ENCODE data around the gene BLOC1S4. TPM values are rescaled to one million over a fixed set of nuclear protein-coding genes. Genes with fewer than 3 reads are reported as not detected.
"Not testable (repeated sequence)": the region's sequence is repeated elsewhere in the genome, so short reads cannot be mapped to it uniquely, and the experiment has no call there.

BLOC1S4 gene, protein sequence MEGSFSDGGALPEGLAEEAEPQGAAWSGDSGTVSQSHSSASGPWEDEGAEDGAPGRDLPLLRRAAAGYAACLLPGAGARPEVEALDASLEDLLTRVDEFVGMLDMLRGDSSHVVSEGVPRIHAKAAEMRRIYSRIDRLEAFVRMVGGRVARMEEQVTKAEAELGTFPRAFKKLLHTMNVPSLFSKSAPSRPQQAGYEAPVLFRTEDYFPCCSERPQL
- 7.2 and 9.3 TPM in 2 replicates for total RNA-seq

DNA sequence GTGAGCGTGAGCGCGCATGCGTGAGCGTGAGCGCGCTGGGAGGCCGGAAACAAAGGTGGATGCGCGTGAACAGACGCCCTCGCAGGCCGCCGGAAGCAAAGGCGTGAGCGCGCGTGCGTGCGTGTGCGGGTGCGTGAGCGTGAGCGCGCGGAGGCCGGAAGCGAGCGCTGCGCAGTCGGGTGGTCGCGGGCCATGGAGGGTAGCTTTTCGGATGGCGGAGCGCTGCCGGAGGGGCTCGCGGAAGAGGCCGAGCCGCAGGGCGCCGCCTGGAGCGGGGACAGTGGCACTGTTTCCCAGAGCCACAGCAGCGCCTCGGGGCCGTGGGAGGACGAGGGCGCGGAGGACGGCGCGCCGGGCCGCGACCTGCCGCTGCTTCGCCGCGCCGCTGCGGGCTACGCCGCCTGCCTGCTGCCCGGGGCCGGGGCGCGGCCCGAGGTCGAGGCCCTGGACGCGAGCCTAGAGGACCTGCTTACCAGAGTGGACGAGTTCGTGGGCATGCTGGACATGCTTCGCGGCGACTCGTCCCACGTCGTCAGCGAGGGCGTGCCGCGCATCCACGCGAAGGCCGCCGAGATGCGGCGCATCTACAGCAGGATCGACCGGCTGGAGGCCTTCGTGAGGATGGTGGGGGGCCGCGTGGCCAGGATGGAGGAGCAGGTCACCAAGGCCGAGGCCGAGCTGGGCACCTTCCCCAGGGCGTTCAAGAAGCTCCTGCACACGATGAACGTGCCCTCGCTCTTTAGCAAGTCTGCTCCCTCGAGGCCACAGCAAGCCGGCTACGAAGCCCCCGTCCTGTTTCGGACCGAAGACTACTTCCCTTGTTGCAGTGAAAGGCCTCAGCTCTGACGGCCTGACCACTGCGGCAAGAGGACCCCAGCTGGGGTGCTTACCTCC lies at the start of gene BLOC1S4:
BLOC1S4 (plus strand) TSS at position 157 of the 894 bp plus-strand sequence; CDS start at position 193, 36 bp downstream.
- peak; percentile 92 to 96 for DNase-seq (ENCODE audit: low read depth in 2 of 2)

GRCh38 chr4:6668391-6668790 lies 47.6 kb upstream of the BLOC1S4 start:
- DNase-seq (ENCODE audit: low read depth in 2 of 2): peak in 1 of 2 donors; percentile 35

DNA sequence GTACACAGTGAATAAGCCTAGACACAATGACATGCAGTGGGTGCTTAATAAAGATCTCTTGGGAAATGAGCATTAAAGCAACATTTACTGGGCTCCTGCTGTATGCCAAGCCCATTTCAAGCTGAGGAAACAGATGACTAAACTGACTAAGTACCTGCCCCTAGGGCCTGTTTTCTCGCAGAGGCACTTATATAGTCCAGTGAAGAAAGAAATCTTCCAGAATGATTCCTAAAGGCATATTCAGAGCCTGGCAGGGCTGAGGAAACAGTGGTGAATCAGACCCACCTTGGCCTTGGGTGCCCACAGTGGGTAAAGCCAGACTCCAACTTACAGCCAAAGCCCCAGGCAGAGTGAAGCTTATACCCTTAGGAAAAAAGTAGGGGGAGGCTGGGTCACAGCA lies 44.3 kb upstream of the BLOC1S4 start:
- no peak for DNase-seq (ENCODE audit: low read depth in 2 of 2)

DNA sequence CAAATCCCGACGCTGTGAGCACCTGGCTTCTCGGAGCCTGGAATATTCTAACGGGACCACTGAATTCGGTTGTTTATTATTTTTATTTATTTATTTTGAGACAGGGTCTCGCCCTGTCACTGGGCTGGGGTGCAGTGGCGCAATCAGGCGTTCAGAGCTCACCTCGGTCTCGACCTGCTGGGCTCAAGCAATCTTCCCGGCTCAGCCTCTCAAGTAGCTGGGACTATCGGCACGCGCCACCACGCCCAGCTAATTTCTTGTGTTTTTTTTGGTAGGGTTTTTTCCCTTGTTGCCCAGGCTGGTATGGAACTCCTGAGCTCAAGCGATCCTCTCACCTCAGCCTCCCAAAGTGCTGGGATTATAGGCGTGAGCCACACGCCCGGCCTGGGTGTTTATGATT lies 43.8 kb upstream of the BLOC1S4 start:
- DNase-seq (ENCODE audit: low read depth in 2 of 2): no peak

DNA sequence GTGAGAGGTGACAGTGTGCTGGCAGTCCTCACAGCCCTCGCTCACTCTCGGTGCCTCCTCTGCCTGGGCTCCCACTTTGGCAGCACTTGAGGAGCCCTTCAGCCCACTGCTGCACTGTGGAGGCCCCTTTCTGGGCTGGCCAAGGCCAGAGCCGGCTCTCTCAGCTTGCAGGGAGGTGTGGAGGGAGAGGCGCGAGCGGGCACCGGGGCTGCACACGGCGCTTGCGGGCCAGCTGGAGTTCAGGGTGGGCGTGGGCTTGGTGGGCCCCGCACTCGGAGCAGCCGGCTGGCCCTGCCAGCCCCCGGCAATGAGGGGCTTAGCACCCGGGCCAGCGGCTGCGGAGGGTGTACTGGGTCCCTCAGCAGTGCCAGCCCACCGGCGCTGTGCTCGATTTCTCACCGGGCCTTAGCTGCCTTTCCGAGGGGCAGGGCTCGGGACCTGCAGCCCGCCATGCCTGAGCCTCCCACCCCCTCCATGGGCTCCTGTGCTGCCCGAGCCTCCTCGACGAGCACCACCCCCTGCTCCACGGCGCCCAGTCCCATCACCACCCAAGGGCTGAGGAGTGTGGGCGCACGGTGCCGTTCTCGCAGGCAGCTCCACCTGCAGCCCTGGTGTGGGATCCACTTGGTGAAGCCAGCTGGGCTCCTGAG lies 43.3 kb upstream of the BLOC1S4 start:
- not testable (repeated sequence) for DNase-seq (ENCODE audit: low read depth in 2 of 2)

DNA sequence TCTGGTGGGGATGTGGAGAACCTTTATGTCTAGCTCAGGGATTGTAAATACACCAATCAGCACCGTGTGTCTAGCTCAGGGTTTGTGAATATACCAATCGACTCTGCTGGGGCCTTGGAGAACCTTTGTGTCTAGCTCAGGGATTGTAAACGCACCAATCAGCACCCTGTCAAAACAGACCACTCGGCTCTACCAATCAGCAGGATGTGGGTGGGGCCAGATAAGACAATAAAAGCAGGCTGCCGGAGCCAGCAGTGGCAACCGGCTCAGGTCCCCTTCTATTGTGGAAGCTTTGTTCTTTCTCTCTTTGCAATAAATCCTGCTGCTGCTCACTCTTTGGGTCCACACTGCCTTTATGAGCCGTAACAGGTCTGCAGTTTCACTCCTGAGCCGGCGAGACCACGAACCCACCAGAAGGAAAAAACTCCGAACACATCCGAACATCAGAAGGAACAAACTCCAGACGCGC lies 42.7 kb upstream of the BLOC1S4 start:
- DNase-seq (ENCODE audit: low read depth in 2 of 2): peak in 1 of 2 donors; percentile 40

DNA sequence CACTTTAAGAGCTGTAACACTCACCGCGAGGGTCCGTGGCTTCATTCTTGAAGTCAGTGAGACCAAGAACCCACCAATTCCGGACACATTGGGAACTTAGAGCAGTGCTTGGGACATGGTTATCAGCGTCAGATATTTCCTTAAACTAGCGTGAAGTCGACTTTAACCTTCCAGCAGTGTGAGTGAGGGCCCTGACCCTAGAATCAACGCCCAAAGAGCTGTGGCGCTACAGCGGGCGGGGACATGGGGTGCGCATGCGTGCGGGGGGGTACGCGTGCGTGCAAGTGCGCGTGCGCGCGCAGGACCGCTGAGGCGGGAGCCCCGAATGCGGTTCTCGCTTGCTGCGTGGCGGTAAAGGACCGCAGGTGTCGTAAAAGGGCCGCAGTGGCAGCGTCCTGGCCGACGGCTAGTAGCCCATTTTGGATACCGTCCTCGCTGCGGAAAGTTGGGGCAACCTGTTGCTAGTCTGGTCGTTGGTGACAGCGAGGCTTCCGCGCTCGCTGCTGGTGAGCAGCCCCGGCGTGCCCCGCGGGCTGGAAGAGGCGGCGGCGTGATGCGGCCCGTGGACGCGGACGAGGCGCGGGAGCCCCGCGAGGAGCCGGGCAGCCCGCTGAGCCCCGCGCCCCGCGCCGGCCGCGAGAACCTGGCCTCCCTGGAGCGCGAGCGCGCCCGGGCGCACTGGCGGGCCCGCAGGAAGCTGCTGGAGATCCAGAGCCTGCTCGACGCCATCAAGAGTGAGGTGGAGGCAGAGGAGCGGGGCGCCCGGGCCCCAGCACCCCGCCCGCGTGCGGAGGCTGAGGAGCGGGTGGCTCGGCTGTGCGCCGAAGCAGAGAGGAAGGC lies 42.1 kb upstream of the BLOC1S4 start:
- DNase-seq (ENCODE audit: low read depth in 2 of 2): peak; percentile 97 to 98

- peak; percentile 54 to 70 for DNase-seq (ENCODE audit: low read depth in 2 of 2)
Measured at GRCh38 chr4:6674500-6675149, 41.3 kb upstream of the BLOC1S4 start.

DNA sequence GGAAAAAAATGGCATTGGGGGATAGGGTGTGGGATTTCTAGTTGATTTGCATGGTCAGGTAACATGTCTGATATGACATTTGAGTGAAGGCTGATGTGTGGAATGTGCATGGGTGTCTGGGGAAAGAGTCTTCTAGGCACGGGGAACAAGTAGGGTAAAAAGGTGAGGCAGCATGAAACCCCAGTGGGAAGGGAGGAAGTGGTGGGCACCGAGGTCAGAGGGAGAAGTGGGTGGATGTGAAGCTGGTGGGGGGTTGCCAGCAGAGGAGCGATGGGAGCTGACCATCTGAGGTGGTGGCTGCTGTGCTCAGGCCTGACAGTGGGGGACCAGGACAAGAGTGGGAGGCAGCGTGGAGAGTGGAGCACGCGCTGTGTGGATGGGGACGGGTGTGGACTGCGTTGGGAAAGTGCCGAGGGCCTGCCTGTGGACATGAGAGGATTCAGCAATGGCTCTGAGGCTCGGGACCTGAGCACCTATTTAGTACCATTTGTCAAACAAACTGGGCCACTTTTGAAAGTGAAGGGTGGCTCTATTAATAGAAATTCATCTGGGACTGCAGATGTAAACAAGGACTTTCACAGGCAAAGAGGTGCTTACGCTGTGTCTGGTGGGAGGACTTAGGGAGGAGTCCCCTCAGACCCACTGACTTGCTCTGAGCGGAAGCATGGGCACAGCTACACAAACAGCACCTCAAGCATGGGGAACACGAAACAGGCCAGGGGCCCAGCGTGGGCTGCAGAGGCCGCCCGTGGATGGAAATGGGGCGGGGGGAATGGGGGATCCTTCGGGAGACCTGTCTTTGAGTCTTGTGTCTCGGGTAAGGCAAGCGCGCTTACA lies 39.0 kb upstream of the BLOC1S4 start:
- no peak for DNase-seq (ENCODE audit: low read depth in 2 of 2)

DNA sequence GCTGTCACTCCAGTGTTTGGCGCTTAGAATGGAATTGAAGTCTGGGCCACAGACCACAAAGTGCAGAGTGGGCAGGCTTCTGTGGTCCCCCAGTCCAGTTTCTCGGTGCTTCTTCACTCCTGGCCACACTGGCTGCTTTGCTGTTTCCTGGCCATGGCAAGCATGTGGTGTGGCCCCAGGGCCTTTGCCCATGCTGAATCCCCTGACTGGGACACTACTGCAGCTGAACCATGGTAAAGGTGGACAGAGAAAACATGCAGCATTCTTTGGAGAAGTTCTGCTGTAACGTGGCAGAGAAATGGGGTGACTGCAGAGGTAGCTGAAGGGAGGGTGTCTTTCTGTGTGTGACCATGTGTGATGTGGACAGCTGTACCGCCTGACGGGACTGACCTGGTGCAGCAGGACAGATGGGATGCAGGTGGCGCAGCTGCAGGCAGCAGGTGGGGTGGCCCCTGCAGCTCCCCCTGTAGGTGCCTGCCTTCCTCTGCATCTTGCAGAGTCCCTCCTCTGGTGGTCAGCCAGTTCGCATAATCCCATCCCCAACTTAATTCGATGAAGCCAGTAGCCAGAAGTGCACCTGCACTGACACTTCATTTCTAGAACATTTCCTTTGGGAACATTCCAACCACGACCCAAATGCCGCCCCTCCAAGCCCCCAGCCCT lies 35.5 kb upstream of the BLOC1S4 start:
- no peak for DNase-seq (ENCODE audit: low read depth in 2 of 2)

DNA sequence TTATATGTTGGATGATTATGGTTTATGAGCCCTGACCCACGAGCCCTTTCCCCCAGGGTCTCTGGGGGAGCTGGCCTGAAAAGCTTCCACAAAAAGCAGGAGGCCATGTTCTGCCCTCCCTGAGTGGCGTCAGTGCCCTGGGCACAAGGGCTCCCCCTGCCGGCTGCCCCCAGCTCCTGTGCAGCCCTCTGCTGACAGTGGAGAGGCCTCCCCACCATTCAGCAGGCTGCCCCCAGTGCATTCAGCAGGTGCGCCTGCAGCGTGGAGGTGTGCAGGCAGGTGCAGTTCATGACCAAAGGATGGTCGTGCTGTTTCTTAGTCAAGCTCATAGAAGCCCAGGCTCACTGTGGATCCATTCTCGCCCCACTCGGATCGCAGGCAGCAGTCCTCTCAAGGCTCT lies 34.8 kb upstream of the BLOC1S4 start:
- DNase-seq (ENCODE audit: low read depth in 2 of 2): no peak

- no peak for DNase-seq (ENCODE audit: low read depth in 2 of 2)
Measured at GRCh38 chr4:6682862-6683590, 32.9 kb upstream of the BLOC1S4 start.

DNA sequence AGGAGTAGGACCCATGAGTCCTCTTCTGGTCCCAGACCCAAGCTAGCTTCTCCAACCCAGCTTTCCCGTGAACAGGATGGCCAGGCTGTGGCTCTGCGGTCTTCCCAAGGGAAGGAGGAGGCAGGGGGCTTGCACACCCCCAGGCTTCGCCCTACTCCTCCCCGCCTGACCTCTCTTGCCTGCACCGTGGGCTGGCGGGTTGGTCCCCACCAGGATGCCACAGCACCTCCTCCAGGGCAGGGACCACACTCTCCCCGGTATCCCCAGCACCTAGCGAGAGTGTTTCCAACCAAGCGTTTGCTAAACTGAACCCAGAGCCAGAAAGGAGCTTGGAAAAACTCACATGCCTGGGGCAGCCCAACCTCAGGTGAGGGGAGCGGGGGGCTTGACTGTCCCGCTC lies 31.3 kb upstream of the BLOC1S4 start:
- DNase-seq (ENCODE audit: low read depth in 2 of 2): no peak

DNA sequence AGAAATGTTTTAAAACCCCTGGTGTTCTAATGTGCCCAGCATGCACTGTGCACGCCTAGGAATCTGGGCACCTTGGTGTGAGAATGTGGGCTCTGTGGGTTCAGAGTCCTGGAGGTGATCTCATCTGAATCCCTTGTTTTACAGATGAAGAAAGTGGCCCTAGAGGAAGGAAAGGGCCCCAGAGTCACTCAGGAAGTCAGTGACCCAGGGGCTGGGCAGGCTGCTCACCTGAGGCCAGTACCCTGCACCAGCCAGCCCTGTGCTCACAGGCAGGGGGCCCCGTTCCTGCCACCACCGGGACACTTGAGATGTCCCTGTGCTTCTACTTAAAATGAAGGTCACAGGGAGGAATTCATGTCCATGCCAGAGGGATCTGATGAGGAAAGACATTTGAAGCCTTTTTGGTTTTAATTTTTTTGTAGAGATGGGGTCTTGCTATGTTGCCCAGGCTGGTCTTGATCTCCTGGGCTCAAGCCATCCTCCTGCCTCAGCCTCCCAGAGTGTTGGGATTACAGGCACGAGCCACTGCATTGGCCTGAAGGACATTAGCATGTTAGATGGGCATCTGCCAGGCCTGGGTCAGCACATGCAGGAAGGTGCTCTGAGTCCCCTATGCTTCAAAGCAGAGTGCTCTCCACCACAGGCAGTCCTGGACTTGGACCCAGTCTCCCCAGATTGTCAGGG lies 29.7 kb upstream of the BLOC1S4 start:
- no peak for DNase-seq (ENCODE audit: low read depth in 2 of 2)

DNA sequence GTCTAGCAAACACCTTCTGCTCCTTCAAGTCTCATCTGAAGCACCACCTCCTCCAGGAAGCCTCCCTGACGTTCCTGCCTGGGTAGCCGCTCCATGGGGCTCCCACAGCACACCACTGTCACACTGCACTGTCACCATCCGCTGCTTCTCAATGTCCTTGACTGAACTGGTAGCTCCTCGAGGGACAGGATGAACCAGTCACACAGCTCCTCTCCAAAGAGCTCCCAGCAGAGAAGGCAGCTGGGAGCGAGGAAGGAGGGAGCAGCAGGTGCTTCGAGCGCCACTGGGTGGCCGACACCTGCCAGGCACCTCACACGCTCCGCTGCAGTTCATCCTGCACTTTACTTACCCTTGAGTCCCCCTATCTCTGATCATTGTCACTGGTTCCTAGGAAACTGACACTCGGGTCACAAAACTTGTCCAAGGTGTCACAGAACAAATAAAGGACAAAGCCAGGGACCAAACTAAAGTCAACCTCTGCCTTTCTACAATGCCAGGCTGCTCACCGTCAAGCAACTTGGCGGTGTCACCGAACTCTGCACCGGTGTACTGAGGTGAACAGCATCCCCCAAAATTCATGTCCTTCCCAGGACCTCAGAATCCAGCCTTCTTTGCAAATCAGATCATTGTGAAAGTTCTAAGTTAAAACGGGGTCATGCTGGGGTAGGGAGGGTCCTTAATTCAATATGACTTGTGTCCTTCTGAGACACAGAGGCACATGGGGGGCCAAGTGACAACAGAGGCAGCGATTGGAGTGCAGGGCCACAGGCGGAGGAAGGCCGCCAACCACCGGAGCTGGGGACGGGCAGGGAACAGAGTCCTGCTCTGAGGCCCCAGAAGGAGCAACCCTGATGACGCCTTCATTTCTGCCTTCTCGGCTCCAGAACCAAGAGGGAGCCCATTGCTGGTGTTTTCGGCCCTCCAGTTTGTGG lies 27.8 kb upstream of the BLOC1S4 start:
- no peak for DNase-seq (ENCODE audit: low read depth in 2 of 2)

DNA sequence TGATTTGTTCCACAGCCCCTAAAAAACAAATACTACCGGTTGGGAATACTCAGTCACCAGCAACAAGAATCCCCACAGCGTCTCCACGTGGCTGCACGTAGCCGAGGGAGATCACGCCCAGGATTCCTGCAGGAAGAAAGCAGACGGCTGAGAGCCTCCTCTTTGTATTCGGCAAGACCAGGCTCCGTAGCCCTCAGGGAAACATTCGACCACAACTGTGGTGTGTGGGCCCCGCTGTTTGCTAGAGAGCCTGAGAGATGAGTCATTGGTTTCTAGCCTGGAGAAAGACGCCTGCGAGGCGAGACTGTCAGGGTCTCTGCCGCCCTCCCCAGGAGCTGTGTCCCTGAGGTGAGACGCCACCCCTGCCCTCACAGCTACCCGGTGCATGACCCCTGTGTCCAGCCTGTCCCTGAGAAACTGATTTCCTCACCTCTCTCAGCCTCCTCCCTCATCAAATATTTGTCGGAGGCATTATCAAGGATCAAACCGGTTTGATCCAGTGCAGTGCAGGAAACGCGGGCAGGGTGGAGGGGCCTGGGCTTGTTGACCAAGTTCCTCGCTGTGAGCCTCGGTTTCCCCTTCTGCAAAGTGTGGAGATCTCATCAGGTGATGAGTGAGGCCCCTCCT lies 27.0 kb upstream of the BLOC1S4 start:
- peak in 1 of 2 donors; percentile 64 for DNase-seq (ENCODE audit: low read depth in 2 of 2)
